ENCODE results near the gene SPOP. TPM values are rescaled to one million over a fixed set of nuclear protein-coding genes. Genes with fewer than 3 reads are reported as not detected.

Gene SPOP
- total and polyA plus RNA-seq, 9 of the 15 experiments (the other 6 are each of a cell fraction or from before 2014, with no cell fraction given): 34.2 to 65.9 (median 39.7) TPM

DNA sequence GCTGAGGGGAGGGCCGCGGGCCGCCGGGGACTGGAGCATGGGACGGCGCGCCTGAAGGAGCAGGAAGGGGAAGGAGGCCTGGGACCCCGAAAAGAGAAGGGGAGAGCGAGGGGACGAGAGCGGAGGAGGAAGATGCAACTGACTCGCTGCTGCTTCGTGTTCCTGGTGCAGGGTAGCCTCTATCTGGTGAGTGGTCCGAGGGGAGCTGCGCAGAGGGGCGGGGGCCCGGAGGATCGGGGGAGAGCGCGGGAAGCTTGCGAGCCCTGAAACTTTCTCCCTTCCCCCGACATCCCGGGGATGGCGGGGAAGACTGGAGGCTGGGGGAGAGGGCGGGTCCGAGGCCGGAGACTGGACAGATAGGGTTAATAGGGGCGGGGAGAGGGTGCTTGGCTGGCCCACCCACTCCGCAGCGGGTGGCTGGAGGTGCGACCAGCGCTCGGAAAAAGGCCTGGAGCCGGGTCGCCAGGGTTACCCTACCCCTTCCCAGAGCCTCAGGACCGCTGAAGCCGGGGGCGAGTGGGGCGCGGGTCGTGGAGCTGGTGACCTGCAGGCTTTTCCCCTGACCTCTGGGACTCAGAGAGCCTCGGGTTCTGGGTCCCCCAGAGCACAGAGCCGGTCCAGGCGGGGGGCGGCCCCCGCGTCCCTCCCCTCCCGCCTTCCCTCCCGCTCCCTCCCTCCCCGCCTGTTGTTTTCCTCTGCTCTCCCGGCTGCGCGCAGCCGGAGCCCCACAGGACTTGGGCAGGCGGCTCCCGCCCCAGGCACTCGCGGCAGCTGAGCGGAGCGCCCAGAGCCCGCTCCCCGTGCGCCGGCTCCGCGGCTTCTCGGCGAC lies 101.6 kb downstream of the SPOP start (continued):
- TF ChIP-seq, protein P1, sequence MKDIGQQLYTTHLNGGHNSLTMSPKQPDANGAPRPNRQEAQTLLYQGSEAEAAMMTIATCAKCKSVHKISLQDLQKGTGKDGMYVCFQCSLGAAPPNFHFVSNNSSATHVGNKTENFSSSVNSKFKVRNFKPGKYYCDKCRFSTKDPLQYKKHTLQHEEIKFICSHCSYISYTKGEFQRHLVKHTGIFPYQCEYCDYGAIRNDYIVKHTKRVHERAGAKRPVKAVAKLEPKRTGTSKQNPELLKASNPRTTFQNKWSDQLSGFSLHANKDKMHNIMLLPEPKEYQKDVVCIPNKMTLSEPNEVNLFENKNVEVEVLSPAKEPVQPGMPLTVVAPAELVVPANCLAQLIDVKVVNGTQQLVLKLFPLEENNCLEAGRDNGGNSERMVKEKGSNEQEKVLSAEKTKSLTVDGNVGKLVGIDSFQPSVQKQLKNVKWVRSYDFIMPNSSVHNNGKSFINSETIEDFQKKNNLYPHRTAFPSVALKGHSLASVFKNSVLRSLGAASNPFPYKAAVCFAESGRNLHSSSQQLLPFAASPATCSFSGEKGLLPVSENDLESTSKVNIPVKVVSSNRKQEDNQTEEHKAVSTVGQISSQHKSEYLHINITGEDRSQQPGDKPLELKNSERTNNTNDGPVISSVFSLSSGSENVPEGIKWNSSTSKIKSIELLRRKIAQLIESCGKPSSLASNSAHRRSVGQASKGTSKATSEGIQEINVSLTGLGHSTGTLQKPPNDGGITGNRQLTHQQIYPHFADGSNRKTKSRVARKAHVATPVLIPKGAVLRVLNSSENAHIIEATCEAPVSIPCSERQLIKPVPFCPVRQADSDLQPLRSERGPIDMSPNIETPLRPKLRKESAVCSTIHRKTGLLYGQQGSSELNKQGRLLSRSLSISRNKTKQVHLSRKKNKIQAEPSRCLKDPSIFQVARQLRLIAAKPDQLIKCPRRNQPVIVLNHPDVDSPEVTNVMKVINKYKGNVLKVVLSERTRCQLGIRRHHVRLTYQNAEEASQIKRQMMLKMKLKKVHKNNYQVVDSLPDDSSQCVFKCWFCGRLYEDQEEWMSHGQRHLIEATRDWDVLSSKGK (CRISPR knock-in tag; IDR thresholded peaks at IDR 0.05): no peak
- TF ChIP-seq HDAC1 (IDR thresholded peaks at IDR 0.05): peak in 1 of 2 experiments; percentile 12; a peak in 1 of 4 replicates

DNA sequence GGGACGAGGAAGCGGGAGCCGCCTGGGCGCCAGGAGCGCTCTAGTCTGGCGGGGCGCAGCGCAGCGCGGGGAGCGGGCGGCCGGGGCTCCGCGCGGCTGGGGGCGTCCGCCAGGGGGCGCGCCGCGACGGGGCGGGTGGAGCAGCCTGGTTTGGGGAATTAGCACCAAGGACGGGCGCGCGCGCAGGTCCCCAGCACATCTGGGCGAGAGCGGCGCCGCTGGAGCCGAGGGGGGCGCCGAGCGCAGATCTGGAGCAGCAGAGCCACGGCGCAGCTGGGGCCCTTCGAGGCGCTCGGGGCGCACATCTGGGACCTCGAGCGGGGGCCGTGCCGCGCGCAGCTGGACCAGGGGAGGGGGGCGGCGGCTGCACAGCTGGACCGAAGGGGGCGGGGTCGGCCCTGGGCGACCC lies 102.2 kb downstream of the SPOP start, which contains the start of gene NXPH3:
NXPH3 (plus strand) TSS at position 193 of the 409 bp plus-strand sequence. CDS start 349 bp downstream, outside the sequence.
- H3K9me3 ChIP-seq (replicated peaks; ENCODE audit: control insufficient read depth, insufficient read depth, low read depth, low read length): no peaks in the 10 kb centered on the region
- peak within 1 kb of the TSS; percentile 54 for H3K4me3 ChIP-seq
- in situ Hi-C loops (cut with MboI): no loop called here
- 0% methylated on average over 8 of the region's 55 CpGs for WGBS (ENCODE audit: insufficient coverage, low coverage, missing lambda C conversion rate)
- H2AFZ ChIP-seq (ENCODE audit: low read depth, low read length): peak within 1 kb of the TSS; percentile 82
- peaks cover 8 to 55% of the 10 kb centered on the region in 2 experiments; a peak in 4 of 5 replicates for H3K4me1 ChIP-seq (replicated peaks in 1 of 2; ENCODE audit: control insufficient read depth in 2 of 2, insufficient read depth in 2 of 2, low read length in 2 of 2)
- FAIRE-seq: no peak
- peak; percentile 89 for ATAC-seq
- no TSS peak for BruUV-seq (replicated peaks)
- H4K20me1 ChIP-seq (replicated peaks; ENCODE audit: control insufficient read depth, insufficient read depth, low read length): peaks cover 14% of the 10 kb centered on the region; the same call in 1 of the 2 replicates
- intact Hi-C loops (cut with micrococcal nuclease): no loop called here
- H3K9ac ChIP-seq (ENCODE audit: insufficient read depth in 1 of 2, low read depth in 2 of 2, low read length in 2 of 2): peak within 1 kb of the TSS; percentile 9 to 87; a peak in 3 of 4 replicates
- peak within 1 kb of the TSS; percentile 85 for H3K4me2 ChIP-seq (ENCODE audit: insufficient read depth, low read length)
- POLR2A ChIA-PET: interaction anchor here (0.9 to 1.4 kb wide), 2 partner anchors 60 to 123 kb away, joined by 3 read pairs; no protein-coding TSS in a partner anchor
- CTCF ChIA-PET (ENCODE audit: low intra/inter-chr PET ratio): interaction anchor here (0.5 to 2.6 kb wide), 8 partner anchors 14 to 205 kb away, joined by 3 to 23 read pairs (median 4); no protein-coding TSS in a partner anchor
- no peak within 1 kb of the TSS for H3K27ac ChIP-seq (ENCODE audit: extremely low read depth, low read depth, low read length)
- H3K79me2 ChIP-seq (ENCODE audit: control insufficient read depth, insufficient read depth, low read length): no peaks in the 10 kb centered on the region
- peak; percentile 83 to 87 (median 86) for DNase-seq (ENCODE audit: extremely low read depth in 1 of 4, low spot score in 3 of 4)
- no peaks in the 10 kb centered on the region for H3K9me1 ChIP-seq (ENCODE audit: control insufficient read depth, insufficient read depth, low read length)
- H3K27me3 ChIP-seq (ENCODE audit: control insufficient read depth in 2 of 2, insufficient read depth in 2 of 2, low read length in 2 of 2): peaks cover 12 to 29% of the 10 kb centered on the region in 2 experiments; a peak in 4 of 5 replicates
- H3K36me3 ChIP-seq (ENCODE audit: control insufficient read depth, insufficient read depth, low read length): no peaks in the 10 kb centered on the region
- TF ChIP-seq HMG20A (CRISPR knock-in tag; conservative IDR thresholded peaks at IDR 0.05): no peak
- TF ChIP-seq KLF16 (IDR thresholded peaks at IDR 0.05): no peak
- TF ChIP-seq, protein P2, sequence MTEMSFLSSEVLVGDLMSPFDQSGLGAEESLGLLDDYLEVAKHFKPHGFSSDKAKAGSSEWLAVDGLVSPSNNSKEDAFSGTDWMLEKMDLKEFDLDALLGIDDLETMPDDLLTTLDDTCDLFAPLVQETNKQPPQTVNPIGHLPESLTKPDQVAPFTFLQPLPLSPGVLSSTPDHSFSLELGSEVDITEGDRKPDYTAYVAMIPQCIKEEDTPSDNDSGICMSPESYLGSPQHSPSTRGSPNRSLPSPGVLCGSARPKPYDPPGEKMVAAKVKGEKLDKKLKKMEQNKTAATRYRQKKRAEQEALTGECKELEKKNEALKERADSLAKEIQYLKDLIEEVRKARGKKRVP (CRISPR knock-in tag; IDR thresholded peaks at IDR 0.05): no peak
- no peak for TF ChIP-seq PTBP1 (IDR thresholded peaks at IDR 0.05; ENCODE audit: low read depth, low read length)
- no peak for TF ChIP-seq JUNB (CRISPR knock-in tag; conservative IDR thresholded peaks at IDR 0.05)
- no peak for TF ChIP-seq KDM1A (IDR thresholded peaks at IDR 0.05)
- no peak for TF ChIP-seq NFE2 (IDR thresholded peaks at IDR 0.05; ENCODE audit: low read depth)
- TF ChIP-seq RBM17 (IDR thresholded peaks at IDR 0.05; ENCODE audit: borderline replicate concordance, low read depth, low read length): no peak
- no peak for TF ChIP-seq TOE1 (IDR thresholded peaks at IDR 0.05; ENCODE audit: borderline replicate concordance)
- TF ChIP-seq TOE1 (CRISPR knock-in tag; IDR thresholded peaks at IDR 0.05; ENCODE audit: borderline replicate concordance, low read depth): no peak
- no peak for TF ChIP-seq FOXJ3 (CRISPR knock-in tag; IDR thresholded peaks at IDR 0.05)
- no peak for TF ChIP-seq SMARCB1 (IDR thresholded peaks at IDR 0.05; ENCODE audit: insufficient read length, low read depth)
- TF ChIP-seq NCOA1 (IDR thresholded peaks at IDR 0.05; ENCODE audit: low read depth): no peak
- TF ChIP-seq HMGN3 (IDR thresholded peaks at IDR 0.05; ENCODE audit: borderline replicate concordance, extremely low read depth, insufficient read length, low read depth, low read length): peak; percentile 43
